Epidermal melanocyte (primary cell): ENCODE results near the gene SLC26A9.
"Not testable (repeated sequence)": the region's sequence is repeated elsewhere in the genome, so short reads cannot be mapped to it uniquely, and the experiment has no call there.

Experiments used
- DNase-seq: peaks from one replicate; pipeline ENCODE4 v3.0.0; 2011; ENCODE audit warnings: low spot score; ENCODE audit not compliant: insufficient read length

Gene SLC26A9

GRCh38 chr1:205927247-205927646, 16.0 kb downstream of the SLC26A9 start:
- DNase-seq = no peak

GRCh38 chr1:205926636-205927035, 16.6 kb downstream of the SLC26A9 start:
- DNase-seq = no peak

DNA sequence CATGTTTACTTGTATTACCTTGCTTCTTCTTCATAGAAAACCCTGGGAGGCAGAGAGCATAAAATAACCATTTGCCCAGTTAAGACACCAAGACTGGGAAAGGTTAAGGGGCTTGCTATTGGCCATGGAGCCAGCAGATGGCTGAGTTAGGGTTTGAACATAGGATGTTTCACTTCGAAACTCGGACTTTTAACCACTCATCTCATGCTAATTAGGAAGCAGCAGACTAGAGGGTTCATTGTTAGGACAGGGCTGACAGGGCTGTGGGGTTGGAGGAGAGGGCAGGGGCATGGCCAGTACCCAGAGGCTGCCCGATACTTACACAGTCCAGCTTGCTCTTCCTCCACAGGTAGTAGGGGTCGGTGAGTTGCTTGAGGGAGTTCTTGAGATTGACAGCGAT, 17.0 kb downstream of the SLC26A9 start:
- DNase-seq = no peak

DNA sequence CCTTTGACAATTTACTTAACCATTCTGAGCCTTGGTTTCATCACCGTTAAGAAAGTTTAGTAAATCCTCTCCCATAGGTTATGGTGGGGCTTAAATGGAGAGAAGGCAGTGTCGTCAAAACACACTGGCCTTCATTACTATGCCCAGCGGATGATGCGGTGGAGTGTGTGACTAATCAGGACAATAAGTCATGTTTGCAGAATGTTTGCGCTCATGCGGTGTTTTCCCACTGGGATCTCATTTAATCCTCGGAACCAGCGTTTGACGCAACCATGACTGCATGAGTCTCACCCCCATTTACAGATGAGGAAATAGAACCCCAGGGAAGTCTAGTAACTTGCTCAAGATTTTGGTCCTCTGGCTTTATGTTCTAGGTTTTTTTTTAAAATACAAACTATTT, 17.5 kb downstream of the SLC26A9 start:
- DNase-seq = no peak

DNA sequence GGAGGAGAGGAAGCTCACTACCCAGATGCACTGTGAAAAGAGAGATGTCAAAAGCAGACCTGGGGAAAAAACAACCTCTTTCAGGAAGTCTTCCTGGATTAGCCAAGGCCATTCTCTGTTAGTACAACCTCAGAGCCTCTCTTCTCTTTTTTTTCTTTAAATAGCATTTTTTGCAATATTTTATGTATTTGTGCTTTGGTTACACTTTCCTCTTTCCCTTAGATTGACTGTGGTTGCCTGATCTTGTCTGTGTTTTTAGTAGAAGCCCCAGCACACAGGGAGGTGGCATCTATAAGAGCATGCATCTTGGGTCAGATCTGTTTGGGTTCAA, 18.8 kb downstream of the SLC26A9 start:
- no peak for DNase-seq

DNA sequence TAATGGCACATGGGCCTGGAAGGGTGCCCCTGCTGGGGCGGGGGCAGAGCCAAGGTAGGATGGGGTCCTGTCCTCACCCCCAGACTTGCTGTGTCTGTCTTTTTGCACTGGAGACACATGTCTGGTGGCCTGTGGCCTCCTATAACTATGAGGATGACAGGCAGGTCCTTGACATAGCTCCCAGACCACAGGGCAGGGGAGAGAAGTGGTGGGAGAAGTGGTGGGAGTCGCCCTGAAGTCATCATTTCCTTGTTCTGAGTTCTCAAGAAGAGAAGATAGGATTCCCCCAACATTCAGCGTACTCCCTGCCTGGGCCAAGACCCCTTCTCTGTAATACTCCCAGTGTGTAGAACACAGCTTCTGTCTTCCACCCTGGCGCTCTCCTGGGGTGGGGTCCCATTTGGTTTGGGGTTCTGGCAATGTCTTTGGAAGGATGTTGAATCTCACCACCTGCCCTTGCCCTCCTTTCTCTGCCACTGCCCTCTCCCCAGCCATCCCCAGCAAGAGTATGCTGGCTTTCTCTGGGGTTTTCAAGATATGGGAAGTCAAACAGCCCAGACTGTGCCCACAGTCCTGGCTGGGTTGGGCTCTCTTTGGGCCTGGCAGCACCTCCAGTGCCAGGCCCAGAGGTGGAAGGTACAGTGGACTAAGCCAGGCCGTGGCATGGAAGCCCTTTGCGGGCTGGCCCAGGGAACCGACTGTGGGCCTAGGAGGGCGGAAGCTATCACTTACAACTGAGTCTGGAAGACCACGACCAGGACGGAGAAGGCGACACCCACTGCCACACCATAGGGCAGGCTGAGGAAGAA, 19.4 kb downstream of the SLC26A9 start:
- DNase-seq = no peak

DNA sequence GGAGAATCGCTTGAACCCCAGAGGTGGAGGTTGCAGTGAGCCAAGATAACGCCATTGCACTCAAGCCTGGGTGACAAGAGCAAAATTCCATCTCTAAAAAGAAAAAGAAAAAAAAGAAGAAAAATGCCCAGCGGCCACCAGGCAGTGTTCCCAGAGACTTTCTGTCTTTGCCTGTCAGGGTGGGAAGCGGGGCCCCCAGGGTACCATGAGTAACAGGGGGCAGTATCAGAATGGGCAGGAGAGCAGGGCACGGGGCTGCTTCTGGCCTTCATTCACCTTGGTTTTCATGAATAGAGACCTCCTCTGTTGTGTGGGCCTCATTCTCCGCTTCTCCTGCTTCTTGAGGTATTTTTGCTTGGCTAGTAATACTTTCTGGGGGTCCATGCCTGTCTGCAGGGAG, 20.4 kb downstream of the SLC26A9 start:
- DNase-seq = no peak

DNA sequence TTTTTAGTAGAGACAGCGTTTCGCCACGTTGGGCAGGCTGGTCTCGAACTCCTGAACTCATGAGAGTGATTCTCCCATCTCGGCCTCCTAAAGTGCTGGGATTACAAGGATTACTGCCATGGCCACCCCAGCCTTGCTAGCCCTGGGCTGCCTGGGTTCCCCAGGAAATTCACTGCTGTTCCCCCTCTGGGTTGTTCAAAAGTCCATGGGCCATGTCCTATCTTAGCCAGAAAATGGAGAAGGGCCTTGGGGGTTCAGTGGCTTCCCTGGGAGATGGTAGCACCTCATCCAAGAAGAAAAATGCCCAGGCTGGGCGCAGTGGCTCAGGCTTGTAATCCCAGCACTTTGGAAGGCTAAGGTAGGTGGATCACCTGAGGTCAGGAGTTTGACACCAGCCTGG, 20.9 kb downstream of the SLC26A9 start:
- DNase-seq = no peak

DNA sequence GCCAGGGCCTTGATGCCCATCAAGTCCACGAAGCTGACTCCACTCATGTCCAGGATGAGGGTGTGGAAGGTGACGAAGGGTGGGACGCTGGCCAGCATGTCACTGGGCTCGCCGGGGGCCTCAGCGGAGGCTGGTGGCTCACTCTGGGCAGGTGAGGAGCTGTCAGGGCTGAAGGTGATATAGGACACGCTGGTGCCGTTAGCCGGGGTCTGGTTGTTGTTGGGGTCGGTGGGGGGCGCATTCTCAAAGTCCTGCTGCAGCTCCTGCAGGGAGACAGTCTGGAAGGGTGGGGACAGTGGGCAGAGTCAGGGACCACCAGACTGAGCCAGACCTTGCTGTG, 21.7 kb downstream of the SLC26A9 start:
- DNase-seq = no peak

DNA sequence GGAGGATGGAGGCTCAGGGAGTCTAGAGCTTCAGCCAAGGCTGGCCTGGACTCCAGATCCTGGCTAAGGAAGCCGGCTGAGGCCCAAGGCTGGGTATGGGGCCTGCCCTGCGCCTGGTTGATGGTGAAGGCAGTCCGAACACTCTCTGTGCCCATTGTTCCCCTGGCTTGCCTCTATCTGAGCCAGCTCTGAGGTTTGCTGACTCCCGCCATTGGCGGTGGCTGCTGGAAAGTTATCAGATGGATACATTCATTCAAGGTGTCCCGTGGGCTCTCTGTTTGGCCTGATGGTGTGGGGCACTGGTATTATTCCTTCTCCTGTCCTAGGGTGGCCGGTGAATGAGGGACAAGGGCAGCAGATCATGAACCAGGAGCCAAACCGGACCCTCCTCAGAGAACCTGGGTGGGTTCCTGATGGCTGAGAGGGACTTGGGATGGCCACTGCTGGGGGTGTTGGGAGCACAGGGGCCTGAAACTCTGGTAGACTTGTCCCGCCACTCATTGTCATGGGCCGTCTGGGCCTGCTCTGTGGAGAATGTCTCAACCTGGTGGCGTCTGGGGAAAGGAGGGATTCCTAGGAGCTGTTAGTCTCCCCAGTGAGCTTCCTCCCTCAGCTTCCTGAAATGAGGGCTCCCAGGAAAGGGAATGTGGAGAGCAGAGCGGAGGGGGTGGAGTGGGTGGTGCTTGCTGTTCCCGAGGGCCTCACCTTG, 22.2 kb downstream of the SLC26A9 start:
- DNase-seq = no peak

- DNase-seq = no peak
Observed at GRCh38 chr1:205920159-205920558, 23.1 kb downstream of the SLC26A9 start.

DNA sequence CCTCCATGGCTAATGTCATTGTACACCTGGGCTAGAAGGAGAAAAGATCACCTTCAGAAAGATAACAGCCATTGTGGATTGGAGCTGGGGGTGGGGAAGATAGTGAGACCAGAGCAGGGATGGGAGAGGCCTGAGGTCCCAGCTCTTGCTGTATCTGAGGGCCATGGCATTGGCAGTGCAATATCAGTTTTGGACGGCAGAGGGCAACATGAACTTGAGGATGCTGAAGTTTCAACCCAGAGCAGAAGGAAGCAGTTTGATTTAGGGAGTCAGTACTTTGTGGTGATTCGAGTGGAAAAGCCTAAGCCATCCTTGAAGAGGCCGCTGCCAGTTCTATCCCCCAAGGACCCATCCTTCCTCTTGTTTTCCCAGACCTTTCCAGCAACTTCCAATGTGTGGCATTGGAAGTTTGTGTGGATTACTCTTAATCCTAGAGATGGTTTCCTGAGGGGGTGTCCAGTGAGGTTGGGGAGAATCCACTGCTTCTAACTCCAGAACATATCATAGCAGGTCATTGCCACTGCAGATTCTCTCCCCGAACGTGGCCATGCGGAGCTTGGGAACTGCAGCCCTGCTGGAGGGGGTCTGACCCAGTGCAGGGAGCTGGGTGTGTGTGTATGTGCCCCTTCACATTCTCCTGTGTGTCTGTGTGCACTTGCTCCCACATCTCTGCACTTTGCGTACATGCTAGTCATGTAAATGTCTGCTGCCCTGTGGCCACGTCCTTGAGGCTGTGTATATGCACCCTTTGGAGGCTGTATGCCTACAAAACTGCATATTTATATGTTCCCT, 24.1 kb downstream of the SLC26A9 start:
- peak; percentile 86 for DNase-seq

DNA sequence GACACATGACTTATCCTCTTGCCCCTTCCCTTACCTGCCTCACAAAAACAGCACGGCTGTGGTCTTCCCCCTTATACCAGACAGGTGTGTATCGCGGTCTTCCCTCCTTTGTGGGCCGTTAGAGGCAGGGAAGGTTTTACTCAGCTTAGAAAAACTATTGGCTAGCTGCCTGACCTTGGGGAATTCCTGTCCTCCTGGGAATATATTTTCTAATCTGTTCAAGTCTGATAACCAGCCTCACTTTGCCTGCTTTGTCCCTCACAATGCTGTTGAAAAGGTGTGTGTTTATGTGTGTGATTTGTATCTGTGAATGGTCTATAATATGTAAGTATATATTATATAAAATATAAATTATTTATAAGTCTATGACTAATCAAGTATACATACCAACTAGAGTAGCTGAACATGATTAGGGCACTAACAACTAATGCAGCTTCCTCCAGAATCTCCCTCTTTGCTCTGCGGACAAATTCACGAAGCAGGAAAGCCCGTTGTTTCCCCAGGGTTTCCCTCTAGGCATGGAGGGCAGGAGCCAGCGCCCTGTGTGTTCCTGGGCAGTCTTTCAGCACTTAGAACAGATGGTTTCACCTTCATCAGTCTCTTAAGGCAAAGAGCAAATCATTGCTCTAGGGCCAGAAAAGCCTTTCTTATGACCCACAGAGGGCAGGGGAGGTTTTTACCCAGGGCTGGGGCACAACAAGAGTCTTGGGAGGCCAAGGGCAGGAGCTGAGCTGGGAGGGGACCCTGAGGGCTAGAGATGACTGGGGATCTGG, 25.6 kb downstream of the SLC26A9 start:
- no peak for DNase-seq

- DNase-seq = no peak
Observed at GRCh38 chr1:205916541-205916940, 26.7 kb downstream of the SLC26A9 start.

DNA sequence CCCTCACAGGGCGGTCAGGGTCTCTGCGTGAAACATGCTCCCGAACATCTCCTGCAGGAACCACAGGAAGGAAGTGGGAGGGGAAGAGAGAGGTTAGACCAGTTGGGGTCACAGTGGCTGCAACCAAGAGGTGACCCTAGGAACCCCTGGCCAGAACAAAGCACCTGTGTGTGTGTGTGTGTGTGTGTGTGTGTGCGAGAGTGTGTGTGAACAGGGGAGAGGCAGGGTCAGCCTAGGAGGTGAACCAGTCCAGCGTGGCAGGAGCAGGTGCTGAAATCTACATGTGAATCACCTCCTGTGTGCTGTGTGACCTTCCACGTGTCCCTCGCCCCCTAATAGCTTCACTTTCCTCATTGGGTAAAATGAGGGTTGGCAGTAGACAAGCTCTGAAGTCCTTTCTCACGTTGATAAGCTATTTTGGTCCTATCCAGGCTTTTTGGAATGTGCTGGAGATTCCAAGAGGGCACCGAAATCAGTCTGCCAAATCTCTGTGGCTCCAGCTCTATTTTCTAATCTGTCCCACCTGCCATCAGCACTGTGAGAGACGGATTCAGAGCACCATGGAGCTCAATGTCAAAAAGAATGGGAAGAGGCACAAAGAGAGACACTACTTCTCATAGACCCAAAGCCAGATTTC, 27.8 kb downstream of the SLC26A9 start:
- DNase-seq = no peak

- DNase-seq = no peak
Observed at GRCh38 chr1:205914730-205915129, 28.5 kb downstream of the SLC26A9 start.

DNA sequence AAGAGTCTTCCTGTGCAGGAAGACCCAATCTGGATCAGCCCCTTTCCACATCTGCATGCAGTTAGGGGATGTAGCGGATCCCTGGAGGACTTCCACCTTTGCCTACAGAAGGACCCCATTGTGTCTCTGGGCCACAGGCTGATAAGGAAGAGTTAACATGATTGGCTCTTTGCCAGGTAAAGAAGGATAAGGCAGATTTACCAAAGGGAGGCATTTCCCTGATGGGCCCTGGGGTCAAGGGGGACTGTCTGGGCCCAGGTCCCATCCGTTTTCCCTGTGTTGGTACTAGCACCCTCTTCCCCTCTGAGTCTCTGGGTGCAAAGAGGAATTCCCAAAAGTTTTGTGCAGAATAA, 29.1 kb downstream of the SLC26A9 start:
- DNase-seq = no peak

- DNase-seq = no peak
Observed at GRCh38 chr1:205913451-205914154, 29.7 kb downstream of the SLC26A9 start.

DNA sequence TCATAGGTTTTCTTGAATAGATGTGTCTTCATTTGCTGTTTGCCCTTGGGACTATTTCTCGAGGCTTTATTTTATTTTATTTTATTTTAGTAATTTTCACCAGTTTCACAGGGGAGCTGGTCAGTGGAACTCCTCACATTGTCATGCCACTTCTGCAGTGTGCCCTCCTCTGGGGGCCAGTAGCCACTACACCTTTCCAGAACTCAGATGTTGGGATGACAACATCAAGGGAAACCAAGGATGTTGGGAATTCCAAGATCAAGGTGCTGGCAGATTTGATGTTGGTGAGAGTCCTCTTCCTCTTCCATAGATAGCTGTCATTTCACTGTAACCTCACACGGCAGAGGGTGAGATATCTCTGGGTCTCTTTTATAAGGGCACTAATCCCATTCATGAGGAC, 35.5 kb downstream of the SLC26A9 start:
- DNase-seq = no peak

GRCh38 chr1:205905095-205905494, 38.2 kb downstream of the SLC26A9 start:
- DNase-seq = not testable (repeated sequence)

DNA sequence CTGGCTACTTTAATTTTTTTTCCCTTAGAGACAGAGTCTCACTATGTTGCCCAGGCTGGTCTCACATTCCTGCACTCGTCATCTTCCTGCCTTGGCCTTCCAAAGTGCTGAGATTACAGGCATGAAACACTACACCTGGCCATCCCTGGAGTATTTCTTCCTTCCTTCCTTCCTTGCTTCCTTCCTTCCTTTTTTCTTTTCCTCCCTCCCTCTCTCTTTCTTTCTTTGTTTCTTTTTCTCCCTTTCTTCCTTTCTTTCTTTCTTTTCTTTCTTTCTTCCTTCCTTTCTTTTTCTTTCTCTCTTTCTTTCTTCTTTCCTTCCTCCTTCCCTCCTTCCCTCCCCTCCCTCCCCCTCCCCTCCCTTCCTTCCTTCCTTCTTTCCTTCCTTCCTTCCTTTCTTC, 46.9 kb downstream of the SLC26A9 start:
- DNase-seq = no peak
